ENCODE data around the gene CCDC40. TPM values are rescaled to one million over a fixed set of nuclear protein-coding genes. Genes with fewer than 3 reads are reported as not detected.

CCDC40 gene
- total and polyA plus RNA-seq, 2 of the 13 experiments (the other 11 are each of a cell fraction or from before 2014, with no cell fraction given): 4.1 to 5.5 TPM

DNA sequence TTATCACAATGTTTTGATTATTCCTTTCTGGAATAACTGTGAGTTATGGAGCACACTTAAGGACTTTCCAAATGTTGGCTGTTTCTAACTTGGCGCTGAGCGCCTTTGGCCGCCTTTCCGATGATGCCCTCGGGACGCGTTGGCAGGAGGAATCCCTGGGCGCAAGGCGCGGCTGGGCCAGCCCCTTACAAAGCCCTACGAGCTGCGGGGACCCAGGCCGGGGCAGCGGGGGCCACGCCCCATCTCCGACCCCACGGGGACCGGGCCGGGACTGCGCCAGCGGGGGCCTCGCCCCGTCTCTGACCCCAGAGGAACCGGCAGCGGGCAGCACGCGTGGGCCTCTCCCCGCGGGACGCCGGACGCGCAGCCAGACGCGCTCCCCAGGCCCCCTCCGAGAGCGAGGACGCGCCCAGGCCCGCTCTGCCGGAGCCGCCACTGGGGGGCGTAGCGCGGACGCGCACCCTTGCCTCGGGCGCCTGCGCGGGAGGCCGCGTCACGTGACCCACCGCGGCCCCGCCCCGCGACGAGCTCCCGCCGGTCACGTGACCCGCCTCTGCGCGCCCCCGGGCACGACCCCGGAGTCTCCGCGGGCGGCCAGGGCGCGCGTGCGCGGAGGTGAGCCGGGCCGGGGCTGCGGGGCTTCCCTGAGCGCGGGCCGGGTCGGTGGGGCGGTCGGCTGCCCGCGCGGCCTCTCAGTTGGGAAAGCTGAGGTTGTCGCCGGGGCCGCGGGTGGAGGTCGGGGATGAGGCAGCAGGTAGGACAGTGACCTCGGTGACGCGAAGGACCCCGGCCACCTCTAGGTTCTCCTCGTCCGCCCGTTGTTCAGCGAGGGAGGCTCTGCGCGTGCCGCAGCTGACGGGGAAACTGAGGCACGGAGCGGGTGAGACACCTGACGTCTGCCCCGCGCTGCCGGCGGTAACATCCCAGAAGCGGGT is 64.8 kb downstream of the CCDC40 start, which contains the start of gene GAA (continued):
- TF ChIP-seq, protein P1, sequence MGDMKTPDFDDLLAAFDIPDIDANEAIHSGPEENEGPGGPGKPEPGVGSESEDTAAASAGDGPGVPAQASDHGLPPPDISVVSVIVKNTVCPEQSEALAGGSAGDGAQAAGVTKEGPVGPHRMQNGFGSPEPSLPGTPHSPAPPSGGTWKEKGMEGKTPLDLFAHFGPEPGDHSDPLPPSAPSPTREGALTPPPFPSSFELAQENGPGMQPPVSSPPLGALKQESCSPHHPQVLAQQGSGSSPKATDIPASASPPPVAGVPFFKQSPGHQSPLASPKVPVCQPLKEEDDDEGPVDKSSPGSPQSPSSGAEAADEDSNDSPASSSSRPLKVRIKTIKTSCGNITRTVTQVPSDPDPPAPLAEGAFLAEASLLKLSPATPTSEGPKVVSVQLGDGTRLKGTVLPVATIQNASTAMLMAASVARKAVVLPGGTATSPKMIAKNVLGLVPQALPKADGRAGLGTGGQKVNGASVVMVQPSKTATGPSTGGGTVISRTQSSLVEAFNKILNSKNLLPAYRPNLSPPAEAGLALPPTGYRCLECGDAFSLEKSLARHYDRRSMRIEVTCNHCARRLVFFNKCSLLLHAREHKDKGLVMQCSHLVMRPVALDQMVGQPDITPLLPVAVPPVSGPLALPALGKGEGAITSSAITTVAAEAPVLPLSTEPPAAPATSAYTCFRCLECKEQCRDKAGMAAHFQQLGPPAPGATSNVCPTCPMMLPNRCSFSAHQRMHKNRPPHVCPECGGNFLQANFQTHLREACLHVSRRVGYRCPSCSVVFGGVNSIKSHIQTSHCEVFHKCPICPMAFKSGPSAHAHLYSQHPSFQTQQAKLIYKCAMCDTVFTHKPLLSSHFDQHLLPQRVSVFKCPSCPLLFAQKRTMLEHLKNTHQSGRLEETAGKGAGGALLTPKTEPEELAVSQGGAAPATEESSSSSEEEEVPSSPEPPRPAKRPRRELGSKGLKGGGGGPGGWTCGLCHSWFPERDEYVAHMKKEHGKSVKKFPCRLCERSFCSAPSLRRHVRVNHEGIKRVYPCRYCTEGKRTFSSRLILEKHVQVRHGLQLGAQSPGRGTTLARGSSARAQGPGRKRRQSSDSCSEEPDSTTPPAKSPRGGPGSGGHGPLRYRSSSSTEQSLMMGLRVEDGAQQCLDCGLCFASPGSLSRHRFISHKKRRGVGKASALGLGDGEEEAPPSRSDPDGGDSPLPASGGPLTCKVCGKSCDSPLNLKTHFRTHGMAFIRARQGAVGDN (CRISPR knock-in tag; IDR thresholded peaks at IDR 0.05): peak; percentile 88
- TF ChIP-seq, protein P2, sequence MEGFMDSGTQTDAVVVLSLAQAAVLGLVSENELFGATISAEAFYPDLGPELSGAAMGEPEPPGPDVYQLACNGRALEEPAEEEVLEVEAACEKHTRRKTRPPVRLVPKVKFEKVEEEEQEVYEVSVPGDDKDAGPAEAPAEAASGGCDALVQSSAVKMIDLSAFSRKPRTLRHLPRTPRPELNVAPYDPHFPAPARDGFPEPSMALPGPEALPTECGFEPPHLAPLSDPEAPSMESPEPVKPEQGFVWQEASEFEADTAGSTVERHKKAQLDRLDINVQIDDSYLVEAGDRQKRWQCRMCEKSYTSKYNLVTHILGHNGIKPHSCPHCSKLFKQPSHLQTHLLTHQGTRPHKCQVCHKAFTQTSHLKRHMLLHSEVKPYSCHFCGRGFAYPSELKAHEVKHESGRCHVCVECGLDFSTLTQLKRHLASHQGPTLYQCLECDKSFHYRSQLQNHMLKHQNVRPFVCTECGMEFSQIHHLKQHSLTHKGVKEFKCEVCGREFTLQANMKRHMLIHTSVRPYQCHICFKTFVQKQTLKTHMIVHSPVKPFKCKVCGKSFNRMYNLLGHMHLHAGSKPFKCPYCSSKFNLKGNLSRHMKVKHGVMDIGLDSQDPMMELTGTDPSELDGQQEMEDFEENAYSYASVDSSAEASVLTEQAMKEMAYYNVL (CRISPR knock-in tag; IDR thresholded peaks at IDR 0.05; ENCODE audit: borderline replicate concordance): no peak; the same call in none of the 2 replicates
- TF ChIP-seq, protein P3, sequence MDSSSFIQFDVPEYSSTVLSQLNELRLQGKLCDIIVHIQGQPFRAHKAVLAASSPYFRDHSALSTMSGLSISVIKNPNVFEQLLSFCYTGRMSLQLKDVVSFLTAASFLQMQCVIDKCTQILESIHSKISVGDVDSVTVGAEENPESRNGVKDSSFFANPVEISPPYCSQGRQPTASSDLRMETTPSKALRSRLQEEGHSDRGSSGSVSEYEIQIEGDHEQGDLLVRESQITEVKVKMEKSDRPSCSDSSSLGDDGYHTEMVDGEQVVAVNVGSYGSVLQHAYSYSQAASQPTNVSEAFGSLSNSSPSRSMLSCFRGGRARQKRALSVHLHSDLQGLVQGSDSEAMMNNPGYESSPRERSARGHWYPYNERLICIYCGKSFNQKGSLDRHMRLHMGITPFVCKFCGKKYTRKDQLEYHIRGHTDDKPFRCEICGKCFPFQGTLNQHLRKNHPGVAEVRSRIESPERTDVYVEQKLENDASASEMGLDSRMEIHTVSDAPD (CRISPR knock-in tag; IDR thresholded peaks at IDR 0.05): peak; percentile 2; the same call in 1 of the 2 replicates
- no peak for TF ChIP-seq KLF9 (CRISPR knock-in tag; IDR thresholded peaks at IDR 0.05; ENCODE audit: low read depth)
- TF ChIP-seq ZNF552 (CRISPR knock-in tag; IDR thresholded peaks at IDR 0.05; ENCODE audit: borderline replicate concordance): no peak; the same call in 1 of the 2 replicates
- TF ChIP-seq RFXANK (CRISPR knock-in tag; IDR thresholded peaks at IDR 0.05): no peak
- TF ChIP-seq ZNF883 (CRISPR knock-in tag; IDR thresholded peaks at IDR 0.05; ENCODE audit: not compliant biosample characterization): no peak
- TF ChIP-seq ZSCAN30 (CRISPR knock-in tag; IDR thresholded peaks at IDR 0.05): no peak
- TF ChIP-seq ZNF703 (CRISPR knock-in tag; IDR thresholded peaks at IDR 0.05; ENCODE audit: borderline replicate concordance): no peak
- no peak; the same call in none of the 2 replicates for TF ChIP-seq NCOA2 (CRISPR knock-in tag; IDR thresholded peaks at IDR 0.05)
- TF ChIP-seq ZNF562 (CRISPR knock-in tag; IDR thresholded peaks at IDR 0.05; ENCODE audit: borderline replicate concordance): no peak
- TF ChIP-seq HDAC1 (CRISPR knock-in tag; IDR thresholded peaks at IDR 0.05): peak; percentile 67
- 0 out of 2 replicates have a peak, but pooled peaks have one; percentile 11 for TF ChIP-seq ONECUT2 (CRISPR knock-in tag; IDR thresholded peaks at IDR 0.05)
- peak; percentile 32; the same call in 1 of the 2 replicates for TF ChIP-seq KAT8 (CRISPR knock-in tag; IDR thresholded peaks at IDR 0.05)
- TF ChIP-seq HDAC2 (CRISPR knock-in tag; IDR thresholded peaks at IDR 0.05): no peak; the same call in 1 of the 2 replicates
- no peak; the same call in 1 of the 2 replicates for TF ChIP-seq ZNF607 (CRISPR knock-in tag; IDR thresholded peaks at IDR 0.05; ENCODE audit: borderline replicate concordance)
- peak; percentile 42; the same call in 1 of the 2 replicates for TF ChIP-seq ZNF124 (CRISPR knock-in tag; IDR thresholded peaks at IDR 0.05)
- peak; percentile 66; the same call in 1 of the 2 replicates for TF ChIP-seq ZNF768 (CRISPR knock-in tag; IDR thresholded peaks at IDR 0.05)
- TF ChIP-seq, protein P4, sequence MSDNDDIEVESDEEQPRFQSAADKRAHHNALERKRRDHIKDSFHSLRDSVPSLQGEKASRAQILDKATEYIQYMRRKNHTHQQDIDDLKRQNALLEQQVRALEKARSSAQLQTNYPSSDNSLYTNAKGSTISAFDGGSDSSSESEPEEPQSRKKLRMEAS (IDR thresholded peaks at IDR 0.05): peak; percentile 82
- peak; percentile 23; the same call in 1 of the 2 replicates for TF ChIP-seq GATAD2A (CRISPR knock-in tag; IDR thresholded peaks at IDR 0.05)
- TF ChIP-seq ZNF20 (CRISPR knock-in tag; IDR thresholded peaks at IDR 0.05): no peak
- TF ChIP-seq RAD21 (CRISPR knock-in tag; IDR thresholded peaks at IDR 0.05): peak; percentile 96
